ENCODE results near the gene NF1. TPM values are rescaled to one million over a fixed set of nuclear protein-coding genes. Genes with fewer than 3 reads are reported as not detected.
"Not testable (repeated sequence)": the region's sequence is repeated elsewhere in the genome, so short reads cannot be mapped to it uniquely, and the experiment has no call there.

NF1 gene
- total RNA-seq, 2 experiments from 2014 or later = 15.5 to 18.7 TPM

DNA sequence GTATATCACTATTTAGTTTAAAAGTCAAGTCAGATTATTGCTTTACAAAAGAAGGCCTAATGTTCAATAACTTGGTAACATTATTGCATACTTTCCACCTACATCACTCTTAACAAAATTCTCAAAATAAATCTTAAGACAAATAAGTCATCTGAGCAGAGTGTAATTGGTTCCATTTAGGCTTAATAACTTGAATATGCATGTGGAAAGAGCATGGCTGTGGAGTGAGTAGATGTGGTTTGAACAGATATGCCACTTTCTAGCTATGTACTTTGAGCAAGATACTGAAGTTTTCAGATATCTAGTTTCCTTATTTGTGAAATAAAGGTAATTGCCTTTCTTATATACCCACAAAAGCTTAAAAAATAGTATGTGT is 233.4 kb downstream of the NF1 start:
- CTCF ChIA-PET = no interaction called here

DNA sequence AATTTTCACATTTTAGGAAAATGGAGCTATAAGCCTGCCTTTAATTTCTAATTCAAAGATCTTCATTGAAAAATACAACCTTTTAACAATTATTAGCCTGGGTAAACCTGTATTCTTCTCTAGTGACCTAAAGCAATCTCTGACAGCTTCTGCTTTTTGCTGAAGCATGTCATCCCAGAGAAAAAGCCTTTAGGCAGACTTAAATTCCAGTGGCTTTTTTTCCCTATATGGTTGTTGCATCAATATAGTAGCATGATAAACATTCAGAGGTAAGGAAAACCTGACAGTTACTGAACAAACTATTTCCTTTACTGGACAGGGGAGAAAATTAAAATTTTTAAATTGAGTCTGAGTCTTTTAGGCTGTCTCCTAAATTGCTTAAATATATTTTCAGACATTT is 234.4 kb downstream of the NF1 start:
- Histone ChIP-seq H3K27me3 (ENCODE audit: control insufficient read depth in 1 of 2, insufficient read depth in 2 of 2, low read length in 2 of 2) (no peaks in the 10 kb centered on the region), H3K36me3 (ENCODE audit: insufficient read depth, low read length) (peaks cover 26% of the 10 kb centered on the region), H3K4me1 (ENCODE audit: insufficient read depth, low read length) (no peaks in the 10 kb centered on the region), H3K9me3 (ENCODE audit: control insufficient read depth in 1 of 2, insufficient read depth in 1 of 2, low read length in 2 of 2) (no peaks in the 10 kb centered on the region), H3K4me3 (ENCODE audit: low read length) (no peak overlapping the region), H3K27ac (ENCODE audit: low read depth in 1 of 2, low read length in 2 of 2) (no peak overlapping the region)
- Mint-ChIP-seq H3K9me3 (no peaks in the 10 kb centered on the region), H3K27me3 (no peaks in the 10 kb centered on the region), H3K4me1 (ENCODE audit: low read depth) (no peaks in the 10 kb centered on the region), H3K36me3 (ENCODE audit: low read depth) (peaks cover 27% of the 10 kb centered on the region), H3K4me3 (no peak overlapping the region), H3K27ac (no peak overlapping the region)
- DNase-seq = no peak
- no peak for ATAC-seq (ENCODE audit: poor library complexity)
- ChIA-PET POLR2A (interaction anchor here (1.1 to 1.4 kb wide), 2 partner anchors 12 to 15 kb away, joined by 3 to 4 read pairs; partner anchors contain the start of gene EVI2B), CTCF (interaction anchor here (1.1 kb wide), 1 partner anchor 44 kb away, joined by 3 read pairs; no protein-coding TSS in a partner anchor)
- intact Hi-C loops (cut with DNase I, micrococcal nuclease) = loop anchor here in 1 of 2 experiments (5.0 to 10.0 kb wide), 2 partner anchors 33 to 64 kb away; no protein-coding TSS in a partner anchor
- TF ChIP-seq, protein P1, sequence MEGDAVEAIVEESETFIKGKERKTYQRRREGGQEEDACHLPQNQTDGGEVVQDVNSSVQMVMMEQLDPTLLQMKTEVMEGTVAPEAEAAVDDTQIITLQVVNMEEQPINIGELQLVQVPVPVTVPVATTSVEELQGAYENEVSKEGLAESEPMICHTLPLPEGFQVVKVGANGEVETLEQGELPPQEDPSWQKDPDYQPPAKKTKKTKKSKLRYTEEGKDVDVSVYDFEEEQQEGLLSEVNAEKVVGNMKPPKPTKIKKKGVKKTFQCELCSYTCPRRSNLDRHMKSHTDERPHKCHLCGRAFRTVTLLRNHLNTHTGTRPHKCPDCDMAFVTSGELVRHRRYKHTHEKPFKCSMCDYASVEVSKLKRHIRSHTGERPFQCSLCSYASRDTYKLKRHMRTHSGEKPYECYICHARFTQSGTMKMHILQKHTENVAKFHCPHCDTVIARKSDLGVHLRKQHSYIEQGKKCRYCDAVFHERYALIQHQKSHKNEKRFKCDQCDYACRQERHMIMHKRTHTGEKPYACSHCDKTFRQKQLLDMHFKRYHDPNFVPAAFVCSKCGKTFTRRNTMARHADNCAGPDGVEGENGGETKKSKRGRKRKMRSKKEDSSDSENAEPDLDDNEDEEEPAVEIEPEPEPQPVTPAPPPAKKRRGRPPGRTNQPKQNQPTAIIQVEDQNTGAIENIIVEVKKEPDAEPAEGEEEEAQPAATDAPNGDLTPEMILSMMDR (IDR thresholded peaks at IDR 0.05) = no peak

More for the DNA sequence above, 233.4 kb downstream of the NF1 start:
- Mint-ChIP-seq H3K36me3 (ENCODE audit: low read depth) (peaks cover 27% of the 10 kb centered on the region), H3K4me3 (no peak overlapping the region), H3K27ac (no peak overlapping the region), H3K4me1 (ENCODE audit: low read depth) (peaks cover 7% of the 10 kb centered on the region), H3K27me3 (no peaks in the 10 kb centered on the region), H3K9me3 (no peaks in the 10 kb centered on the region)
- Histone ChIP-seq H3K27ac (ENCODE audit: low read depth in 1 of 2, low read length in 2 of 2) (no peak overlapping the region), H3K4me3 (ENCODE audit: low read length) (no peak overlapping the region), H3K27me3 (ENCODE audit: control insufficient read depth in 1 of 2, insufficient read depth in 2 of 2, low read length in 2 of 2) (no peaks in the 10 kb centered on the region), H3K9me3 (ENCODE audit: control insufficient read depth in 1 of 2, insufficient read depth in 1 of 2, low read length in 2 of 2) (no peaks in the 10 kb centered on the region), H3K4me1 (ENCODE audit: insufficient read depth, low read length) (no peaks in the 10 kb centered on the region), H3K36me3 (ENCODE audit: insufficient read depth, low read length) (peaks cover 26% of the 10 kb centered on the region)
- TF ChIP-seq, protein P1 (IDR thresholded peaks at IDR 0.05) = no peak
- POLR2A ChIA-PET = interaction anchor here (1.1 to 1.4 kb wide), 2 partner anchors 11 to 14 kb away, joined by 3 to 4 read pairs; partner anchors contain the start of gene EVI2B
- intact Hi-C loops (cut with DNase I, micrococcal nuclease) = loop anchor here in 1 of 2 experiments (5.0 to 10.0 kb wide), 2 partner anchors 34 to 63 kb away; no protein-coding TSS in a partner anchor
- no peak for ATAC-seq (ENCODE audit: poor library complexity)
- no peak for DNase-seq

GRCh38 chr17:31339906-31340661 is 245.3 kb downstream of the NF1 start:
- ChIA-PET POLR2A (interaction anchor here (0.7 to 1.2 kb wide), 2 partner anchors 19 to 61 kb away, joined by 3 to 5 read pairs; partner anchors contain the start of gene EVI2A), CTCF (interaction anchor here (0.6 kb wide), 1 partner anchor 86 kb away, joined by 3 read pairs; no protein-coding TSS in a partner anchor)
- Mint-ChIP-seq H3K36me3 (ENCODE audit: low read depth) (peaks cover 57% of the 10 kb centered on the region), H3K27me3 (no peaks in the 10 kb centered on the region), H3K4me3 (no peak overlapping the region), H3K4me1 (ENCODE audit: low read depth) (no peaks in the 10 kb centered on the region), H3K9me3 (no peaks in the 10 kb centered on the region), H3K27ac (no peak overlapping the region)
- Histone ChIP-seq H3K27me3 (ENCODE audit: control insufficient read depth in 1 of 2, insufficient read depth in 2 of 2, low read length in 2 of 2) (no peaks in the 10 kb centered on the region), H3K4me3 (ENCODE audit: low read length) (no peak overlapping the region), H3K36me3 (ENCODE audit: insufficient read depth, low read length) (peaks cover 45% of the 10 kb centered on the region), H3K27ac (ENCODE audit: low read depth in 1 of 2, low read length in 2 of 2) (no peak overlapping the region), H3K4me1 (ENCODE audit: insufficient read depth, low read length) (no peaks in the 10 kb centered on the region), H3K9me3 (ENCODE audit: control insufficient read depth in 1 of 2, insufficient read depth in 1 of 2, low read length in 2 of 2) (no peaks in the 10 kb centered on the region)
- ATAC-seq (ENCODE audit: poor library complexity) (no peak), DNase-seq (no peak)
- TF ChIP-seq, protein P1 (IDR thresholded peaks at IDR 0.05) = no peak
- intact Hi-C loops (cut with DNase I, micrococcal nuclease) = no loop called here

GRCh38 chr17:31345191-31345747 is 250.5 kb downstream of the NF1 start:
- H3K4me3 Mint-ChIP-seq; intact Hi-C loops (cut with DNase I, micrococcal nuclease); POLR2A ChIA-PET; H3K4me1 ChIP-seq (ENCODE audit: insufficient read depth, low read length); H3K4me3 ChIP-seq (ENCODE audit: low read length); H3K27me3 ChIP-seq (ENCODE audit: control insufficient read depth in 1 of 2, insufficient read depth in 2 of 2, low read length in 2 of 2); H3K9me3 Mint-ChIP-seq; DNase-seq; H3K27me3 Mint-ChIP-seq; CTCF ChIA-PET; H3K27ac ChIP-seq (ENCODE audit: low read depth in 1 of 2, low read length in 2 of 2); H3K4me1 Mint-ChIP-seq (ENCODE audit: low read depth); H3K9me3 ChIP-seq (ENCODE audit: control insufficient read depth in 1 of 2, insufficient read depth in 1 of 2, low read length in 2 of 2); H3K27ac Mint-ChIP-seq; ATAC-seq (ENCODE audit: poor library complexity): not testable (repeated sequence)
- peaks cover 50% of the 10 kb centered on the region for H3K36me3 Mint-ChIP-seq (ENCODE audit: low read depth)
- peaks cover 32% of the 10 kb centered on the region for H3K36me3 ChIP-seq (ENCODE audit: insufficient read depth, low read length)

Measured in CD4-positive, alpha-beta T cell (primary cell).